GM18517 (cell line): ENCODE results near the gene POLE2.
"Not testable (repeated sequence)": the region's sequence is repeated elsewhere in the genome, so short reads cannot be mapped to it uniquely, and the experiment has no call there.

Experiments used
- ATAC-seq: cut with Tn5 transposase; IDR thresholded peaks from one replicate; pipeline ENCODE4 v1.9.1; 2021; ENCODE audit warnings: mild to moderate bottlenecking, moderate library complexity; ENCODE audit not compliant: unreplicated experiment

Gene POLE2

DNA sequence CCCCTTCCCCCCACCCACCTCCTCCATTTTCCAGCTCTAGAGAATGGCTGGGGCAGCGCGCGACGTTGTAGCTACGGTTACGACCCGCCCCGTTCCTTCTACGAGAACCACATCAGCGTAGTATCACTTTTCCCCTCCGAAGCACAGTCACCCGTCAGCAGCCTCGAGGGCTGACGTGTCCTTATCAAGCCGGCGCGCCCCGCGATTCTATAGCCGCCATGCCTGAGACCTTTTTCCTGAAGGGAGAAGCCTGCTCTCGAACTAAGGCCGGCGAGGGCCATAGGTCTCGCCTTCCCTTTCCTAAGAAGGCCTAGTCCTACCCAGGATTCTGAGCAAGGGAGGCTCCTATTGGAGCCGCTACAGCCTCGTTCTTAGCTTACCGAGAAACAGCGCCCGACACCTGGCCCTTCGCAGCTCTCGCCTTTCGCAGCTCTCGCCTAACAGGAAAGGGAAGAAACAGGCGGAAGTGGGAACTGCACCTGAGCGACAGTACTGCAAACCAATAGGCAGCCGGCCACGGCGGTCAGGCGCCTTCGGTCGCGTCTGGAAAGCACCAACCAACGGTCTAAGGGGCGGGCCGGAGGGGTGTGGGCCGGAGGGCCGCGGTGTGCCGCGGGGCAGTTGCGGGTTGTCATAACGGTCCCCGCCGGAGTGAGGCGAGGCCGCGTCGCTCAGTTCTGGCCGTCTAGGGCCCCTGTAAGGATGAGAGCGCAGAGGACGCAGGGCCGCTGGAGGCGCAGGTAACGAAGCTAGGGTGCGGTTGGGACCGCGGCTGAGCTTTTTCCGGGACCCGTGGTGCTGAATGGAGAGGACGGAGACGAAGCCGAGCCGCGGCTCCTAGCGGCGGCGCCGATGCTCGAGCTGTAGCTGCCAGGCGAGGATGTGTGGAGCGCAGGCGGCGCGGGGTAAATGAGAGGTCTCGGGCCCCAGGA lies 67.6 kb downstream of the POLE2 start, which contains the start of the genes MGAT2 and RPL36AL:
Gene MGAT2 (plus strand): TSS at position 618 of the 932 bp plus-strand sequence. CDS start 470 bp downstream, outside the sequence.
Gene RPL36AL (minus strand): TSS at position 445 of the 932 bp plus-strand sequence. CDS start 1,522 bp downstream, outside the sequence.
- ATAC-seq = peak; percentile 86

DNA sequence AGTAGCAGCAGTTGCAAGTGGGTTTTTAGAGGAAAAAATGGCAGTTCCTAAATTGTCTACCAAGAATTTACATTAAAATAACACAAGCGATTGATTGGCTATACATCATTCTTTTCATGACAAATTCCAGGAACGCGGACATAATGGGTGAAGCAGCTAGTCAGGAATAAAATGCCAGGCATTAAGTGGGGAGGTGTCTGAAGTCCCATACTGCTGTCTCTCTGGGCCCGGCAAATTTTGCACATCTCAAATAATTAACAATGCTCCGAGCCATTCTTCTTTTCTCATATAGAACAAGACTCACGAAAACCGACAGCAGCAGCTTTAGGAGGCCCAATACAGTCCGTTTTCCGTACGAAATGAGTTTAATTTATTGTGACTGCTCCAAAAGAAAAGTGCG lies 68.3 kb downstream of the POLE2 start:
- no peak for ATAC-seq

DNA sequence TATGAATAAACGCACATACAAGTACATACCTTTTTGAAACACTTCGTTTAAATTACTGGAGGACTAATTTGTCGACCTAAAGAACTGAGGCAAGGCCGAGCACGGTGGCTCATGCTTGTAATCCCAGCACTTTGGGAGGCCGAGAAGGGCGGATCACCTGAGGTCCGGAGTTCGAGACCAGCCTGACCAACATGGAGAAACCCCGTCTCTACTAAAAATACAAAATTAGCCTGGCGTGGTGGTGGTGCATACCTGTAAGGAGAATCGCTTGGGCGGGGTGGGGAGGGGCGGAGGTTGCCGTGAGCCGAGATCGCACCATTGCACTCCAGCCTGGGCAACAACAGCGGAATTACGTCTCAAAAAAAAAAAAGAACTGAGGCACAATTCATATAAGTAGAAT lies 68.7 kb downstream of the POLE2 start:
- not testable (repeated sequence) for ATAC-seq

DNA sequence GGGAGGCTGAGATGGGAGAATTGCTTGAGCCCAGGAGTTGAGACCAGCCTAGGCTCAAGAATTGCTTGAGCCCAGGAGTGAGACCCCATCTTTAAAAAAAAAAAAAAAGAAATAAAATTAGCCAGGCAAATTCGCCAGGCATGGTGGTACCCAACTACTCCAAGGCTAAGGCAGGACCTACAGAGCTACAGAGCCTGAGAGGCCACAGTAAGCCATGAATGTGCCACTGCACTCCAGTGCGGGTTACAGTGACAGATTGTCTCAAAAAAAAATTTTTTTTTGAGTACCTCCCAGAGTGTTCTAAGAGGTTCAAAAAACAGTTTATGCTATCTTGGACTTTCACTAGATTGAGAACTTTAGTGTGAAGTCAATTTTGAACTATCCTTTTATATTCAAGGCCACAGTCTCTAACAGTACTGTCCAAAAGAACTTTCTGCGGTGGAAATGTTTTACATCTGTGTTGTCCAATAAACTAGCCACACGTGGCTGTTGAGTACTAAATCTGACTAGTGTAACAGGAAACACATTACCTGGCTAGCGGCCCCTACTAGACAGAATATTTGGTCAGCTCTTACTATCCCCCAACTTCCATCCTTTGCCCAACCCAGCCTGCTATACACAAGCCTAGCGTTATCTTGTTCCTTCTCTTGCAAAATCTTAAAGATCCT lies 70.0 kb downstream of the POLE2 start:
- ATAC-seq = no peak

DNA sequence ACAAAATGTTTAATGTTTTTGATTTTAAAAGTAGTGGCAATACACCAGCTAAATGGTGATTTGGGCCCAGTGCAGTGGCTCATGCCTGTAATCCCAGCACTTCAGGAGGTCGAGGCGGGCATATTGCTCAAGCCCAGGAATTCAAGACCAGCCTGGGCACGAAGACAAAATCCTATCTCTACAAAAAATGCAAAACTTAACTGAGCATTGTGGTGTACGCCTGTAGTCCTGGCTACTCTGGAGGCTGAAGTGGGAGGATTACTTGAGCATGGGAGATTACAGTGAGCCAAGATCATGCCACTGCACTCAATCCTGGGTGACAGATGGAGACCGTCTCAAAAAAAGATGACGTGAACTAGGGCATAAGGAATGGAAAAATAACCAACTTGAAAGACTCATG lies 72.2 kb downstream of the POLE2 start:
- no peak for ATAC-seq

DNA sequence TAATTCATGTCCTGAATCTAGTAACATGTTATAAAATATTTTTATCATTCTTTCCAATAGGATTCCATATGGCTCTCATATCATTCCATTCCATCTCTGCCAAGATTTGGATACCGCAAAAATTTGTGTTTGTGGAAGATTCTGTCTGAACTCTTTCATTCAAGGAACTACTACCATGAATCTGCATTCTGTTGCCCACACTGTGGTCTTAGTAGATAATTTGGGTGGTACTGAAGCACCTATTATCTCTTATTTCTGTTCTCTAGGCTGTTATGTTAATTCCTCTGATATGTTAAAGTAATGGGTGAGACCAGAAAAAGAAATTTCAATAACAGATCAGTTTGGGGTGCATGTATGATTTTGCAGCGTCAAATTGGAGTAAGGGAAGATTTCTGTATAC lies 73.8 kb downstream of the POLE2 start:
- no peak for ATAC-seq

DNA sequence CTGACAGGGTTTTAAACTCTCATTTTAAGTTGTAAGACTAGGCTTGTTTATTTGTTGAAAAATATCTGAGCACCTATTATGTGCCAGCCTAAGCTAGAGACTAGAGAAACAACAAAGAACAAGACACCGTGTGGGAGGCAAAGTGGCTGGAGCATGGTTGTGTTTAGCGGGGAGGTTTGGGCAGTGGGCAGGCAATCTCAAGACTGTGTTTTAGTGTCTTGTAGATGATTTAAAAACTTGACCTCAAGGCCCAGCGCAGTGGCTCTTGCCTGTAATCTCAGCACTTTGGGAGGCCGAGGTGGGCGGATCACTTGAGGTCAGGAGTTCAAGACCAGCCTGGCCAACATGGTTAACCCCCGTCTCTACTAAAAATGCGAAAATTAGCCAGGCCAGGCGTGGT lies 75.3 kb downstream of the POLE2 start:
- ATAC-seq = no peak

DNA sequence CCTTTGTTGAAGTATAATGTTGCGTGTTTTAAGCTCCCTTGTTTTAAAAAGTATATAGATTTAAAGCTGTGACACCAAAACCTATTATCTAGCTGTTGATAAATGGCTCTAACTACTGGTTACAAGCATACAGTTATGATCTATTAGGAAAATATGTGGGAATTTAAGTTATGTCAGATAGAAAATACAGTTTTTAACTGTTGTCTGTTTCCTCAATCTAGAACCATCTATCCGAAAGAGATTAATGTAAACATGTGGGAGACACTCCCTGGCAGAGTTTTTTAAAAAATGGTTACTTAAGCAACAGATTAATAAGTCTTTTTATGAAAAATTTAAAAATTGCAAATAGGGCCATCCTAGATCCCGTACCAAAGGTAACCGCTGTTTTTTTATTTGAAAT lies 75.8 kb downstream of the POLE2 start:
- no peak for ATAC-seq

DNA sequence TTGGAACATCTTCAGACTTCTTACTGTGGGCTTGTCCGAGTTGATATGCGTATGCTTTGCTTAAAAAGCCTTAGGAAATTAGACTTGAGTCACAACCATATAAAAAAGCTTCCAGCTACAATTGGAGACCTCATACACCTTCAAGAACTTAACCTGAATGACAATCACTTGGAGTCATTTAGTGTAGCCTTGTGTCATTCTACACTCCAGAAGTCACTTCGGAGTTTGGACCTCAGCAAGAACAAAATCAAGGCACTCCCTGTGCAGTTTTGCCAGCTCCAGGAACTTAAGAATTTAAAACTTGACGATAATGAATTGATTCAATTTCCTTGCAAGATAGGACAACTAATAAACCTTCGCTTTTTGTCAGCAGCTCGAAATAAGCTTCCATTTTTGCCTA lies 80.4 kb downstream of the POLE2 start:
- ATAC-seq = no peak

DNA sequence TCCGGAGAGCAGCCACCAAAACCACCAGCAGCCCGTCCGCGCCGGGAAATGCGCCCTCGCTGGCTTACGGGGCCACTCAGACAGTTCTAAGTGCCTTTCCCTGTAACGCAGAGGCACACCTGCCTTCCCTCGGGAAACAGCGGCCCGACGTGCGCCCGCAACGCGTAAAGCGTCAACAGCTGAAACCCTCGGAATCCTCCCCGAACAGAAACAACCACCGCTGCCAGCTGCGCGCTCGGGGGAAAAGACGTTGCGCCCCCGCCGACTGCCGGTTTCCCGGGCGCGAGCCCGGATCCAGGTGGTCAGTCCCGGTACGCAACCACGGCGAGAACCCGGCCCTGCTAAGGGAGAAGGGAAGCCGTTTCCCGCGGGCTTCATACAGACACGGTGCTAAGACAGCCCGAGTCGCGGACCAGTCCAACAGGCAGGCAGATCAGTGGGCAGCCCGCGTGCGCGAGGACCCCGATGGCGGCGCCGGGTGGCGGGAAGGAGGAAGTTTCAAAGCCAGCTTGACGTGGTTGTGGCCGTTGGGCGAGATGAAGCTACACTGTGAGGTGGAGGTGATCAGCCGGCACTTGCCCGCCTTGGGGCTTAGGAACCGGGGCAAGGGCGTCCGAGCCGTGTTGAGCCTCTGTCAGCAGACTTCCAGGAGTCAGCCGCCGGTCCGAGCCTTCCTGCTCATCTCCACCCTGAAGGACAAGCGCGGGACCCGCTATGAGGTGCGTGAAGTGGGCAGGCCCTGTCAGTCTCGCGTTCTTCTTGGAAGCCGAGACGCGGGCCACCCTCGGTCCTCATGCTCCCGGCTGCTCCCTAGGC lies 89.3 kb downstream of the POLE2 start, which contains the start of gene LRR1:
Gene LRR1 (plus strand): TSS at position 456 of the 816 bp plus-strand sequence. CDS start 81 bp downstream, at position 537.
- ATAC-seq = peak; percentile 45

DNA sequence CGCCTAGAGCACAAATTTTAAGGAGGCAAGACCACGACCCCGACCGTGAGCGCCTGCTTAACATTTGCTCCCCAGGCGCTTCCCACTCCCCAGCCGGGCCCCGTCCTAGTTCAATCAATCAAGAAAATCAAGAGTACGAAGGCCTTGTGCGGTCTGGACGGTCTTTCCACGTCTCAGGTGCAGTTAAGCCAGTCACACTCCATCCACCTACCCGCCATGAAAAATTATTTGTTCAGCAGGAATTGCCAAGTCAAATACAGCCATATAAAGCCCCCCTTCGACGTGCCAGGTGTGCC lies 89.9 kb downstream of the POLE2 start:
- ATAC-seq = peak; percentile 2

DNA sequence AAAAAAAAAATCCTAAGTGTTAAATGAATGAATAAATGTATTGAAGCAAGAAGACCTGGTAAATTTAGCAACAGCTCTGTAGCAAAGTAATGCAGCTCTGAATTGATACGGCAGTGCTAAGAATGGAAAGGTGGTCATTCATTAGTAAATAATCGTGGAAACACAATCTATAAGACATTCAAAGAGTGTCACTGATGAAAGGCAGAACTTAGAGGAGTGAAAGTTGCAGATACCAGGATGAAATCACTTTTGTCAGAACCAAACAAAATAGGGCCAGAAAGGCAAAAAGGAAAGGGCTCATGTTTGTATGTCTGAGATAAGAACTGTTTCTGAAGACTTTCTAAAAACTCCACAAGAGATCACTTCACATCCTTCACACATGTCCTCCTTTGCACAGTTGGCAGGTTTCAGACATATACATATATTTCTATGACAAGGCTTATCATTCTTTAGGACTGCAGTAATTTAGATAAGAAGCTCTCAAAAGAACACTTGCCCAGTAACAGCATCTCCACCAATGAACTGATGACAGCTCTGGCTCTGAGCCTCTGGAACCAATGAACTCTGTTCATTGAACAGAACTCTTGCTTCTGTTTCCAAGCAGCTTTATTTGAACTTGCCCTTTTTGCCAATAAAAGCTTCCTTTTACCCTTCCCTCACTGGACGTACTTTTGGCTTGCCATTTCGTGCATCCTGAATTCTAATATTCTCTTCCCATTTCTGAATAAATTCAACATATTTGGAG lies 93.5 kb downstream of the POLE2 start:
- ATAC-seq = no peak
